NCI-H345 treated with DMSO at 0.1 percent for 48 hours (cell line): ENCODE results near the gene APOA5.
A peak's percentile ranks its signal among the peaks of the same experiment; 100 is the strongest.
"Not testable (repeated sequence)": the region's sequence is repeated elsewhere in the genome, so short reads cannot be mapped to it uniquely, and the experiment has no call there.

ENCODE experiments used
- DNase-seq: peaks from one replicate; lab custom pipeline; 2025; ENCODE audit not compliant: unreplicated experiment; lab: John Stamatoyannopoulos, UW

The APOA5 gene

GRCh38 chr11:116791813-116792143 lies at the start of gene APOA5:
APOA5 (minus strand) TSS chr11:116791879; CDS start chr11:116791860, 19 bp downstream.
- DNase-seq, result no peak

GRCh38 chr11:116840746-116841296 lies 49.1 kb upstream of the APOA5 start:
- DNase-seq, result no peak

GRCh38 chr11:116840224-116840745 lies 48.6 kb upstream of the APOA5 start:
- DNase-seq, result no peak

GRCh38 chr11:116838321-116839084 lies 46.8 kb upstream of the APOA5 start:
- no peak for DNase-seq

GRCh38 chr11:116837231-116838091 lies 45.8 kb upstream of the APOA5 start, which contains the start of gene APOA1:
APOA1 (minus strand) TSS chr11:116837622; CDS start chr11:116837387, 235 bp downstream.
- no peak for DNase-seq

GRCh38 chr11:116836632-116836991 lies 44.9 kb upstream of the APOA5 start:
- no peak for DNase-seq

- DNase-seq, result peak; percentile 74
Measured at GRCh38 chr11:116835791-116836631, 44.3 kb upstream of the APOA5 start.

- no peak for DNase-seq
Measured at GRCh38 chr11:116835042-116835772, 43.5 kb upstream of the APOA5 start.

GRCh38 chr11:116834535-116835041 lies 42.9 kb upstream of the APOA5 start:
- DNase-seq, result not testable (repeated sequence)

- no peak for DNase-seq
Measured at GRCh38 chr11:116833816-116834534, 42.3 kb upstream of the APOA5 start.

GRCh38 chr11:116833491-116833815 lies 41.8 kb upstream of the APOA5 start:
- DNase-seq, result no peak

GRCh38 chr11:116832350-116833290 lies 40.9 kb upstream of the APOA5 start:
- no peak for DNase-seq

GRCh38 chr11:116831790-116832349 lies 40.2 kb upstream of the APOA5 start:
- no peak for DNase-seq

- DNase-seq, result no peak
Measured at GRCh38 chr11:116830184-116830912, 38.7 kb upstream of the APOA5 start.

GRCh38 chr11:116829525-116830183 lies 38.0 kb upstream of the APOA5 start, which contains the start of gene APOC3:
APOC3 (plus strand) TSS chr11:116829907; CDS start chr11:116830583, 676 bp downstream.
- DNase-seq, result no peak
